ENCODE measurements around the gene TES.
A peak's percentile ranks its signal among the peaks of the same experiment; 100 is the strongest.

Gene TES

GRCh38 chr7:116193329-116194087 lies 16.8 kb upstream of the TES start:
- DNase-seq, result no peak

DNA sequence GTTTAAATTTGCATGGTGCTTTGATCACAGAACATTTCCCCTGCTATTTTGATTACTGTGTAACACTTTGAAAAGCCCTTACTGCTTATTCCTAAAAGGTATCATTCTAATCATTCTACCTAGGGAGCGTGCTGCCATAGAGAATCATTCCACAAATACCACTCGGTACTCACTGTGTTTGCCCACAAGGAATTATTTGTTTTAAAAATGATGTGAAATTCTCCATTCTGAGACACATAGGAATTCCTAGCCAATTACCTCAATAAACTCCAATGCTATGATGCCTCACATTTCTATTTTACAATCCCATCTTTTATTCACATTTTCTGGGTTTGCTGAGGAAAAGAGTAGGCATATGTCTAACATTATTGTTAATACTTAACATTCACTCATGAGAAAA lies 16.2 kb upstream of the TES start:
- DNase-seq, result peak; percentile 37

DNA sequence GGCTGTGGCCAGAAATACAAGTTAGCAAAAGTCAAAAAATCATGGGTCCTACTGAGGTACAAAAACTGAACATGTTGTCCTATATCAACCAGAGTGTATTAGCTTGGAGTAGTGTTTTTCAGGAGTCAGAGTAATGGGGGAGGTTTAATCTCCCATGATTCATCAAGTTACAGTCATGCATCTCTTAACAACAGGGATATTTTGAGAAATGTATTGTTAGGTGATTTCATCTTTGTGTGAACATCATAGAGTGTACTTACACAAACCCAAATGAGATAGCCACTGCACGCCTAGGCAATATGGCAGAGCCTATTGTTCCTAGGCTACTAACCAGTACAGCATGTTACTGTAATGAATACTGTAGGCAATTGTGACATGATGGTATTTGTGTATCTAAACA lies 14.9 kb upstream of the TES start:
- peak; percentile 28 for DNase-seq

DNA sequence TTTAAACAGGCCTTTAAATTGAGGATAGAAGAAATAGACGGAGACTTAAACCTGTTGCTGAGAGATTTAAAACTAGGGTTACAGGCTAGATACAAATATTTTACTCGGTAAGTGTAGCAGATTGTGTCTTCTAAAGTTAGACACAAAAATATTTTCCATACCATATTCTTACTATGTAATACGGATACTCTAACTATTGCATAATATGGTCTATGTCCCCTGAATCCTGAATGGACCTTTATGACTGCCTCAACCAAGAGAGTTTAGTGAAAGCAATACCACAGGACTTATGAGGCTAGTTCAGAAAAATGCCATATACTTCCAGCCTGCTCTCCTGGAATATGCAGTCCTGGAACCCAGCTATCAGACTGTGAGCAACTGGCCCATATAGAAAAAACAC lies 13.4 kb upstream of the TES start:
- DNase-seq, result no peak

DNA sequence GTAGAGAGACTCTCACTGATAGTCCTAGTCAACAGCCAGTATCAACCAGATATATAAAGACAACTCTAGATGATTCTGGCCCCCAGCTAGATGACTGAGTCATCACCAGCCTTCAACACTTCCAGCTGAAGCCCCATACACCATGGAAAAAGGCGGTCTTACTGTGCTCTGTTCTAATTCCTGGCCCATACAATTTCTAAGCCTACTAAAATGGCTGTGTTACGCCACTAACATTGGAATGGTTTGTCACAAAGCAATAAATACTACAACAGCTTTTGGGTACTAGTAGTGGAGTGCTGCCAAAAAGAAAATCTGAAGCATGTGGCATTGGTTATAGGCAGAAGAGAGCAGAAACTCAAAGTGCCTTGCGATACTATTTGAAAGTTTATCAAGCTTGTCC lies 13.0 kb upstream of the TES start:
- peak; percentile 82 for DNase-seq

GRCh38 chr7:116198748-116199410 lies 11.5 kb upstream of the TES start:
- DNase-seq, result no peak

DNA sequence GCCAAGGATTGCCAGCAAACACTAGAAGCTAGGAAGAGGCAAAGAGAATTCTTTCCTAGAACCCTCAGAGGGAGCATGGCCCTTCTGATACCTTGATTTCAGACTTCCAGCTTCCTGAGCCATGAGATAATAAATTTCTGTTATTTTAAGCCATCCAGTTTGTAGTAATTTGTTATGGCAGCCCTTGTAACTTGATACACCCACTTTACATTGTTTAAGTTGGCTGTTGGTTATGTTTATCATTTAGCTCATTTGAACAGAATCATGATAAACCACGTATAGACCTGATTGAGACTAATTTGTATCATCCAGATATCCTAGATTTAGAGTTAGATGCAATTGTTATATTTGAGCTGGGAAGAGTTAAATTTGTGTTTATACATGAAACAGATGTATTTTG lies 9.4 kb upstream of the TES start:
- DNase-seq, result no peak

DNA sequence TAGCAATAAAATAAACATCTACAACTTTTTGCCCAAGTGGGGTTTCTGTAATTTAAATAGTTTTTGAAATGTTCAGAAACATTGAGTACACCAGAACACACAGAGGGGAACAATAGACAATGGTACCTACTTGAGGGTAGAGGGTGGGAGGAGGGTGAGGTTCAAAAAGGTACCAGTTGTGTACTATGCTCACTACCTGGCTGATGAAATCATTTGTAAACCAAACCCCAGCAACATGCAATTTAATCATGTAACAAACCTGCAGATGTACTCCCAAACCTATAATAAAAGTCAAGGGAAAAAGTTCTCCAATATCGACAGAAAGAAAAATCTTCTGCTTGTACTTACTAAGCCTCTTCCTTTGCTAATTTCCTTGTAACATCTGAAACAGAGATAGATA lies 4.2 kb upstream of the TES start:
- DNase-seq, result no peak

DNA sequence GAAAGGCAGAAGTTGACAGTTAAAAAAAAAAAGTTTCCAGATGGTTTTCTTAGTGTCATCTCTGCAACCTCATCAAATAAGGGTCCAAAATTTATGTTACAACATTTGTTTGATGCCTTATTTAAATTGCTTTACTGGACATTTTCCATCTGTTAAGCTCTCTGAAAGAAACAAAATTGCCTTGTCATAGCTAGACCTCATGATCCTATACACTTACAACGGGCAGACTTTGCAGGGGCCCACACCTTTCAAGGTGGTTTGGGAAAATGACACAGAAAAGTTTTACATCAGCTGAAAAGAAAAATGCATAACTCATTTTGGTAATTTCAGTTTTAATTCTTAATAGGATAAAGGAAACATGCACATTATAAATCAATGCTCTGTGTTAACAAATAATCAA lies 1.4 kb upstream of the TES start:
- DNase-seq, result no peak

DNA sequence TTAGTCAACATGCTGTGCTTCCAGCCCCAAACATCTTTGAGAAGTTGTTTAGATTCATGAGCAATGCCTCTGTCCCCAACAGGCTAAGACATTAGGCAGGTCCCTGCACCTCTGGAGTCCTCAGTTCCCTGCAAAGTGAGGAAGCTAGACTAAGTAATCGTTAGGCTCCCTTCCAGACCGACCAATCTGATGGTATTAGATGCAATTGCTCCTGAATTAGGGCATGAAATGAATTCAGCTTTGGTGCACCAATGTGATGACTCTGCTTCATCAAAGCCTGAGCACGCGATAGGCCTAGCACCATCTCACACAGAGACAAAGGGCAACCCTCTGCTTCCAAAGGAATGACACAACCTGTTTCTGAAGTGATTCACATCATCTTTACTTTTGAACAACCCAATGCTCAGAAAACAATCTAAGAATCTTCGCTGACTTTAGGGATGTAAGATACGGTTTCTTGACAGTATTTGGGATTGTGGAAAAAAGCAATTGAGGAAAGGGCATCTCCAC lies 723 bp upstream of the TES start:
- no peak for DNase-seq

DNA sequence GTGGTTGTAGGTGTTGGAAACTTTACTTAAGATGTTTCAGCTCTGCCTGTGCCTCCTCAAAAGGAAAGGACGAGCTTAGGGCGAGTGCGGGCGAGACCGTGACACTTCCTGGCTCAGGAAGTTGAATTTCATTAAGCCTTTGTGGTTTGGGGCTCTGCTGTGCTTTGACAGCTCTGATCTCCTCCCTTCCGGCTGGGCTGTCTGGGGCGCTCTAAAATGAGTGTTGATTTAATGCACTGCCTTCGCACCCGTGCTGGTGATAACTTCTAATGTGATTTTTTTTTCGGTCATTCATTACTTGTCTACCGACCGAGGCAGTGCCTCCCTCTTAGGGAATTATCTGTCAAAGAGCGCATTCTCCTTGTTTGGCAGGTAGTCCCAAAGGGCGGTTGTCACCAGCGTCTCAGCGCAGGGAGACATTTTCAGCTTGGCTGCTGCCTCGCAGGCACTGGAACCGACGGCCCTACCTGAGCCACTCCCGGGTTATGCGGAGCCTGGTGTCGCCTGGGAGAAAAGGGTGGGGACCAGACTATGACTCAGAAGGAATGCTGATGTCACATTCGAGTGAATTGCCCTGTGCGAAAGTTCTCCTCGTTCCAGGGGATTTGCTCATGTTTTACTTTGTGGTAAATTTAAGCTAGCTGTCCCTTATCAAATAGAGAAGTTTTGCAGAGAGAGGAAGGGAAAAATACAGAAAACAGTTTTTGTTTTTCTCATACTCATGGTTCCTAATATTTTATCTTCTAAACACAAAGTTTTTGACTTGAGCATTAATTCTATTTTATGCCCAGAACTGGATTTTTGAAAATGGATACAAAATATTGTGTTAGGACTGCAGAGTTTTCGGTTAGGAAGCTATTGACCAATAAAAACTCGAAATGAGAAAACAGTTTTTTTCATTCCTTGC lies 920 bp downstream of the TES start:
- peak; percentile 90 for DNase-seq

DNA sequence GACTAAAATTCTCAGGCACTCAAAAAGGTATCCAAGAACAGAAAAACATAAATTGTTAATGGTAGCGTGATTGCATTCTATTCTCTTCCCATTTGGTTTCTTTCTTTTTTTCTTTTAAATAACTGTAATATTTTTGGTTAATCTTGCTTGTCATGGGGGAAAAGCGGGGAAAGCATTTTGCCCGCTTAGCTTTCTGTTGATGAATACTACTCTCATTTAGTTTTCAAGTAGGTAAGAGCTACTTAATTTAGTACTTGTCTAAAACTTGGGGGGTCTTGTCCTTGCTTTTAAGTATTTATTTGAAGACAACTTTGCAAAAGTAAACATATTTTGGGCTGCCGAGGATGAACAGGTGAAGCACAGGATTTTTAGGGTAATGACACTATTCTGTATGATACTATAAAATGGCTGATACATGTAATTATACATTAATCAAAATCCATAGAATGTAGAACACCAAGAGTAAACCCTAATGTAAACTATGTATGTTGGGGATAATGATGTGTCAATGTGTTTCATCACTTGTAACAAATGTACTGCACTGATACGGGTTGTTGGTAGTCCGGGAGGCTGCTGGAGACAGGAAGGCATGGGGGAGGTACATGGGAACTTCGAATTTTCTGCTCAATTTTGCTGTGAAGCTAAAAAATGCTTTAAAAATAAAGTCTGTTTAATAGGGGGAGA lies 1.7 kb downstream of the TES start:
- peak; percentile 52 for DNase-seq

GRCh38 chr7:116212869-116213268 lies 2.5 kb downstream of the TES start:
- DNase-seq, result peak; percentile 76

GRCh38 chr7:116213361-116214130 lies 3.2 kb downstream of the TES start:
- DNase-seq, result peak; percentile 73

DNA sequence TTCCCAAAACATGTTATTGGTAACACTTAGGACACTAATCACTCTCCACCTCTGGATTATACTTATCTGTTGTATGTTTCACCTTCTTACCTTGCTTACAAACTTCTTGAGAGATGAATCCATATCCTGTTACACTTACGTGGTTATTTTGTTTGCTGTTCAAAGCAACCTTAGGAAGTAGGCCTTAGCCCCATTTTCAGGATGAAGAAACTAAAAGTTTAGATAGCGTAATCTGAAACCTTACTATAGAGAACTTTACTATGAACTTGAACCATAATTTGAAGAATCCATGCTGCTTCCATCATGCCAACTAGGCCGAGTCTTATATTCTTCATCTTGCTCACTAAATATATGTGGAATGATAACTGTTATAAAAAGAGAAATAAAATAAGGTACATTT lies 4.6 kb downstream of the TES start:
- DNase-seq, result no peak

DNA sequence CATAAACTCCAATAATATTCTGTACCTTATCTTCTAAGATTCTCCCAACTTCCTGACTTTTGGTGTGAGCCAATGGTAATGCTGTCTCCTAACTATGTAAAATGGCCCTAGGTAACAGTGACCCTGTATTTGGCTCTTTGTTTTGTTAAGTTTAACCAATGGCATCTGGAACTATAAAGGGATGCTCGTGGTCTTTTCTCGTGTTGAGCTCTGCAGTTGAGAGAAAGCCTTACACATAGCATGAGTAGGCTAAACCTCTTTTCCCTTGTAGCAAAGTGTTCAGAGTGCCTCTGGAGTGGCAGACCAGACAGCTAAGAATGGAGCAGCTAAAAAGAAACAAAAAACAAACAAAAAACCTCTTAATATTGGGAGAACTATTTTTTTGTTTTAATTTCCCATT lies 5.2 kb downstream of the TES start:
- DNase-seq, result no peak

GRCh38 chr7:116216956-116217571 lies 6.7 kb downstream of the TES start:
- peak; percentile 44 for DNase-seq

DNA sequence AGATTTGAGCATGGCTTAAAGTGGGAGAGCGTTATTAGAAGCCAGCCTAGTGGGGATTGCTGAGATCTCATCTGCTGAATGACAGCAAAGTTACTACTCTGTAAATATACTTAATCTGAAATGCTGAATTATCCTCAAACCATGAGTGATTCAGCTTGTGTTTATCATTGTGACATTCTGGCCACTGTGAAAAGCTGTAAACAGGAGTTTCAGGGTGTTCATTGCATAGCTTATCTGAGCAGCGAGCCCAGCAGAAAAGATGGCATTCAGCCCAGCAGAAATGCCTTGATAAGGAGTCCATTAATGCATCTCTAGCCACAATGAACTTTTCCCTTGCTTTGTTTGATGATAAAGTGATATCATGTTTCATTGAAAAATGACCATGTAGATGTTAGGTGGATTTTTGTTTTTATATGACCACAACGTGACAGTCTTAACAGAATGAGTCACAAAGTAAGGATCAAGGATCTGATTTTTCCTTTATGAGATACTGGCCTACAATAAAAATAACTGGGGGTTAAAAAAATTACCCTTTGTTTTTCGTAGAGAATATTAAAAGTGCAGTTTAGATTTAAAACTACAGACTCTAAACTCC lies 7.8 kb downstream of the TES start:
- DNase-seq, result peak; percentile 75

DNA sequence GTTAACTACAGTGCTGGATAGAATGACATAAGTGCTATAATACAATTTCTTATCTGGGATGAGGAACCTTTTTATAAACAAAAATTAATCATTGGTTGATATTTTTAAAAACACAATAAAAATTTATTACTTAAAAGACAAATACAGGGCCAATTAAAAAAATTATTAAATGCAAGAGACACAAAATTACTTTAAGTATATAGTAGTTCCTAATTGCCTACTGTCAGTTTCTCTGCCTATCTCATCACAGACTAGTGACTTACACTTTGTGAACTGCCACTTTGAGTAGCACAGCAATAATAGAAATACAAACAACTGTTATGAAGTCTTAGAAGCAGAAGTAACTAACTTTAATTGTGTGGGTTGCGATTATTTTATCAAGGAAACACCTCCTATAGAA lies 8.4 kb downstream of the TES start:
- DNase-seq, result no peak

- DNase-seq, result no peak
Measured at GRCh38 chr7:116219288-116219687, 8.9 kb downstream of the TES start.

GRCh38 chr7:116219834-116220233 lies 9.5 kb downstream of the TES start:
- DNase-seq, result no peak

Data from fibroblast of skin of abdomen (primary cell).